Measurements from ENCODE around the gene ULK4. TPM values are rescaled to one million over a fixed set of nuclear protein-coding genes. Genes with fewer than 3 reads are reported as not detected.

ULK4 gene
- total RNA-seq, 2 donors from 2014 or later, result 28.7 to 38.4 TPM

GRCh38 chr3:41960826-41961750 is 815 bp downstream of the ULK4 start:
- ATAC-seq (ENCODE audit: insufficient number of reproducible peaks, low FRiP score, low read depth), result peak; percentile 16

GRCh38 chr3:41956574-41956973 is 5.3 kb downstream of the ULK4 start:
- no peak for DNase-seq (ENCODE audit: low spot score)
- no peaks in the 10 kb centered on the region for H3K9me3 ChIP-seq
- H3K27me3 ChIP-seq (replicated peaks; ENCODE audit: insufficient read depth), result no peaks in the 10 kb centered on the region
- peaks cover 7 to 8% of the 10 kb centered on the region in 2 donors for H3K4me1 ChIP-seq (ENCODE audit: control insufficient read depth in 1 of 2, low read depth in 2 of 2)
- no peaks in the 10 kb centered on the region for H3K36me3 ChIP-seq
- no peak overlapping the region for H3K4me3 ChIP-seq
- ATAC-seq (ENCODE audit: insufficient number of reproducible peaks, low FRiP score, low read depth), result no peak
- no peak overlapping the region for H3K27ac ChIP-seq
- TF ChIP-seq, protein P1, sequence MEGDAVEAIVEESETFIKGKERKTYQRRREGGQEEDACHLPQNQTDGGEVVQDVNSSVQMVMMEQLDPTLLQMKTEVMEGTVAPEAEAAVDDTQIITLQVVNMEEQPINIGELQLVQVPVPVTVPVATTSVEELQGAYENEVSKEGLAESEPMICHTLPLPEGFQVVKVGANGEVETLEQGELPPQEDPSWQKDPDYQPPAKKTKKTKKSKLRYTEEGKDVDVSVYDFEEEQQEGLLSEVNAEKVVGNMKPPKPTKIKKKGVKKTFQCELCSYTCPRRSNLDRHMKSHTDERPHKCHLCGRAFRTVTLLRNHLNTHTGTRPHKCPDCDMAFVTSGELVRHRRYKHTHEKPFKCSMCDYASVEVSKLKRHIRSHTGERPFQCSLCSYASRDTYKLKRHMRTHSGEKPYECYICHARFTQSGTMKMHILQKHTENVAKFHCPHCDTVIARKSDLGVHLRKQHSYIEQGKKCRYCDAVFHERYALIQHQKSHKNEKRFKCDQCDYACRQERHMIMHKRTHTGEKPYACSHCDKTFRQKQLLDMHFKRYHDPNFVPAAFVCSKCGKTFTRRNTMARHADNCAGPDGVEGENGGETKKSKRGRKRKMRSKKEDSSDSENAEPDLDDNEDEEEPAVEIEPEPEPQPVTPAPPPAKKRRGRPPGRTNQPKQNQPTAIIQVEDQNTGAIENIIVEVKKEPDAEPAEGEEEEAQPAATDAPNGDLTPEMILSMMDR (IDR thresholded peaks at IDR 0.05), result no peak

More at GRCh38 chr3:41960826-41961750, 815 bp downstream of the ULK4 start:
- H3K9me3 ChIP-seq, result no peaks in the 10 kb centered on the region
- H3K4me1 ChIP-seq (ENCODE audit: control insufficient read depth in 1 of 2, low read depth in 2 of 2), result peaks cover 8 to 10% of the 10 kb centered on the region in 2 donors
- peak; percentile 12 for DNase-seq (ENCODE audit: low spot score)
- no peaks in the 10 kb centered on the region for H3K36me3 ChIP-seq
- H3K27me3 ChIP-seq (replicated peaks; ENCODE audit: insufficient read depth), result no peaks in the 10 kb centered on the region
- TF ChIP-seq, protein P1 (IDR thresholded peaks at IDR 0.05), result no peak
- peak overlapping the region; percentile 87 for H3K4me3 ChIP-seq
- peak overlapping the region; percentile 82 to 83 for H3K27ac ChIP-seq

- ATAC-seq (ENCODE audit: insufficient number of reproducible peaks, low FRiP score, low read depth) (no peak), DNase-seq (ENCODE audit: low spot score) (no peak)
- no peaks in the 10 kb centered on the region for H3K36me3 ChIP-seq
- H3K4me1 ChIP-seq (ENCODE audit: control insufficient read depth in 1 of 2, low read depth in 2 of 2), result no peaks in the 10 kb centered on the region
- H3K4me3 ChIP-seq, result no peak overlapping the region
- no peaks in the 10 kb centered on the region for H3K9me3 ChIP-seq
- no peak overlapping the region for H3K27ac ChIP-seq
- TF ChIP-seq, protein P1 (IDR thresholded peaks at IDR 0.05), result no peak
- H3K27me3 ChIP-seq (replicated peaks; ENCODE audit: insufficient read depth), result no peaks in the 10 kb centered on the region
Measured at GRCh38 chr3:41955192-41955591, 6.7 kb downstream of the ULK4 start.

- Histone ChIP-seq H3K36me3 (no peaks in the 10 kb centered on the region), H3K27me3 (replicated peaks; ENCODE audit: insufficient read depth) (no peaks in the 10 kb centered on the region), H3K27ac (no peak overlapping the region), H3K4me3 (no peak overlapping the region), H3K9me3 (no peaks in the 10 kb centered on the region), H3K4me1 (ENCODE audit: control insufficient read depth in 1 of 2, low read depth in 2 of 2) (no peaks in the 10 kb centered on the region)
- TF ChIP-seq, protein P1 (IDR thresholded peaks at IDR 0.05), result no peak
- ATAC-seq (ENCODE audit: insufficient number of reproducible peaks, low FRiP score, low read depth) (no peak), DNase-seq (ENCODE audit: low spot score) (no peak)
Measured at GRCh38 chr3:41943311-41943843, 18.5 kb downstream of the ULK4 start.

DNA sequence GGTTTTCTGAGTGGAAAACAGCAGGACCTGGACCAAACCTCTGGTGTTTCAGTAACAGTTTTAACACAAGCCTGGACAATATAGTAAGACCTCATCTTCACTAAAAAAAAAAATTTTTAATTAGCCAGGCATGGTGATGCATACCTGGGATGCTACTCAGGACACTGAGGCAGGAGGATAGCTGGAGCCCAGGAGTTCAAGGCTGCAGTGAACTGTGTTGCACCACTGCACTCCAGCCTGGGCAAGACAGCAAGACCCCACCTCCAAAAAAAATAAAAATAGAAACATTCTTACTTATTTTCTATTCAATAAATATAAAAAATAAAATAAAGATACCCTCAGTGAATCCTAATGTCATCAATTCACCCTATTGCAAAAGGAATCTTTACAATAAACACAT is 21.5 kb downstream of the ULK4 start:
- Histone ChIP-seq H3K4me3 (no peak overlapping the region), H3K36me3 (no peaks in the 10 kb centered on the region), H3K27ac (no peak overlapping the region), H3K27me3 (replicated peaks; ENCODE audit: insufficient read depth) (no peaks in the 10 kb centered on the region), H3K4me1 (ENCODE audit: control insufficient read depth in 1 of 2, low read depth in 2 of 2) (no peaks in the 10 kb centered on the region), H3K9me3 (no peaks in the 10 kb centered on the region)
- TF ChIP-seq, protein P1 (IDR thresholded peaks at IDR 0.05), result no peak
- no peak for DNase-seq (ENCODE audit: low spot score)
- no peak for ATAC-seq (ENCODE audit: insufficient number of reproducible peaks, low FRiP score, low read depth)
